ENCODE data around the gene LUZP2. TPM values are rescaled to one million over a fixed set of nuclear protein-coding genes. Genes with fewer than 3 reads are reported as not detected.

The LUZP2 gene
- total RNA-seq, 6 donors from 2014 or later = 0.20 to 0.46 (median 0.23) TPM; not detected in 3

GRCh38 chr11:24615451-24616160 is 118.8 kb downstream of the LUZP2 start:
- DNase-seq = no peak
- H3K27ac ChIP-seq = no peak overlapping the region
- no peaks in the 10 kb centered on the region for H3K9me3 ChIP-seq
- H3K4me3 ChIP-seq = no peak overlapping the region
- TF ChIP-seq POLR2A (IDR thresholded peaks at IDR 0.05) = no peak
- no peak for TF ChIP-seq EP300 (IDR thresholded peaks at IDR 0.05)
- no peak for TF ChIP-seq POLR2AphosphoS5 (IDR thresholded peaks at IDR 0.05)
- no peak for TF ChIP-seq CTCF (IDR thresholded peaks at IDR 0.05)
- no peaks in the 10 kb centered on the region for H3K27me3 ChIP-seq
- ATAC-seq (ENCODE audit: low FRiP score in 2 of 2) = no peak
- H3K36me3 ChIP-seq = no peaks in the 10 kb centered on the region
- H3K4me1 ChIP-seq = no peaks in the 10 kb centered on the region

- TF ChIP-seq POLR2AphosphoS5 (IDR thresholded peaks at IDR 0.05) = no peak
- no peak for TF ChIP-seq POLR2A (IDR thresholded peaks at IDR 0.05)
- no peak for TF ChIP-seq CTCF (IDR thresholded peaks at IDR 0.05)
- DNase-seq (no peak), ATAC-seq (ENCODE audit: low FRiP score in 2 of 2) (no peak)
- Histone ChIP-seq H3K36me3 (no peaks in the 10 kb centered on the region), H3K4me3 (no peak overlapping the region), H3K9me3 (no peaks in the 10 kb centered on the region), H3K27me3 (no peaks in the 10 kb centered on the region), H3K4me1 (no peaks in the 10 kb centered on the region), H3K27ac (no peak overlapping the region)
- WGBS, 2 donors = 83 to 91% methylated on average over 1 of the region's 1 CpG
Measured at GRCh38 chr11:24617856-24618255, 121.0 kb downstream of the LUZP2 start.

- no peaks in the 10 kb centered on the region for H3K27me3 ChIP-seq
- 59 to 81% methylated on average over 1 of the region's 1 CpG for WGBS, 2 donors
- no peaks in the 10 kb centered on the region for H3K9me3 ChIP-seq
Measured at GRCh38 chr11:24619900-24620299, 123.0 kb downstream of the LUZP2 start.

GRCh38 chr11:24622262-24622661 is 125.4 kb downstream of the LUZP2 start:
- Histone ChIP-seq H3K27me3 (no peaks in the 10 kb centered on the region), H3K9me3 (no peaks in the 10 kb centered on the region), H3K36me3 (no peaks in the 10 kb centered on the region), H3K27ac (no peak overlapping the region), H3K4me3 (no peak overlapping the region), H3K4me1 (no peaks in the 10 kb centered on the region)
- ATAC-seq (ENCODE audit: low FRiP score in 2 of 2) (no peak), DNase-seq (no peak)
- TF ChIP-seq POLR2AphosphoS5 (IDR thresholded peaks at IDR 0.05) = no peak
- TF ChIP-seq EP300 (IDR thresholded peaks at IDR 0.05) = no peak
- TF ChIP-seq CTCF (IDR thresholded peaks at IDR 0.05) = no peak
- no peak for TF ChIP-seq POLR2A (IDR thresholded peaks at IDR 0.05)
- WGBS, 2 donors = 71 to 75% methylated on average over 6 of the region's 6 CpGs

More at GRCh38 chr11:24619900-24620299, 123.0 kb downstream of the LUZP2 start:
- no peaks in the 10 kb centered on the region for H3K4me1 ChIP-seq
- no peaks in the 10 kb centered on the region for H3K36me3 ChIP-seq
- TF ChIP-seq CTCF (IDR thresholded peaks at IDR 0.05) (no peak), EP300 (IDR thresholded peaks at IDR 0.05) (no peak), POLR2AphosphoS5 (IDR thresholded peaks at IDR 0.05) (no peak)
- no peak overlapping the region for H3K4me3 ChIP-seq
- DNase-seq (no peak), ATAC-seq (ENCODE audit: low FRiP score in 2 of 2) (no peak)
- H3K27ac ChIP-seq = no peak overlapping the region

GRCh38 chr11:24623121-24623520 is 126.3 kb downstream of the LUZP2 start:
- 40 to 85% methylated on average over 1 of the region's 1 CpG for WGBS, 2 donors
- TF ChIP-seq POLR2AphosphoS5 (IDR thresholded peaks at IDR 0.05) = no peak
- TF ChIP-seq EP300 (IDR thresholded peaks at IDR 0.05) = no peak
- no peak for TF ChIP-seq CTCF (IDR thresholded peaks at IDR 0.05)
- ATAC-seq (ENCODE audit: low FRiP score in 2 of 2) = no peak

More at GRCh38 chr11:24623121-24623520, 126.3 kb downstream of the LUZP2 start:
- H3K27me3 ChIP-seq = no peaks in the 10 kb centered on the region
- H3K9me3 ChIP-seq = no peaks in the 10 kb centered on the region
- no peaks in the 10 kb centered on the region for H3K36me3 ChIP-seq
- H3K27ac ChIP-seq = no peak overlapping the region
- DNase-seq = no peak
- H3K4me3 ChIP-seq = no peak overlapping the region
- no peaks in the 10 kb centered on the region for H3K4me1 ChIP-seq
